GM18870 (cell line): ENCODE data around the gene CCR2.
"Not testable (repeated sequence)": the region's sequence is repeated elsewhere in the genome, so short reads cannot be mapped to it uniquely, and the experiment has no call there.

Experiments used
- ATAC-seq: cut with Tn5 transposase; IDR thresholded peaks from one replicate; pipeline ENCODE4 v1.9.1; 2021; ENCODE audit warnings: moderate library complexity; ENCODE audit not compliant: unreplicated experiment

CCR2 gene

GRCh38 chr3:46400846-46401245 is 46.9 kb downstream of the CCR2 start:
- no peak for ATAC-seq

DNA sequence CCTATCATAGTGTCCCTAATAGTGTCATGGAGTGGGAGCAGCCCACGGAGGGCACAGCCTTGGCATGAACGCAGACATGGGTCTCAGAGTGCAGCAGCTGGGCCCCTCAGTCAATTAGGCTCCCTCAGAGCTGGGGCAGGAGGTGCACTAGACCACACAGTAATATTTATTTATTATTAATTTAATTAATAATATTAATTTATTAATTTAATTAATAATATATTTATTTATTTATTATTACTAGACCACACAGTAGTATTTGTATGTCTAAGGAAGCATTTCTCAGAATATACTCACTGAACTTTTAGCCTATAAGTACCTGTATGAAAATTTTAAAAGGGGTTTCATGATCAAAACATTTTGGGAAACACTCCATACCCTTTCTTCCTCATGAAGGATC is 47.7 kb downstream of the CCR2 start:
- no peak for ATAC-seq

DNA sequence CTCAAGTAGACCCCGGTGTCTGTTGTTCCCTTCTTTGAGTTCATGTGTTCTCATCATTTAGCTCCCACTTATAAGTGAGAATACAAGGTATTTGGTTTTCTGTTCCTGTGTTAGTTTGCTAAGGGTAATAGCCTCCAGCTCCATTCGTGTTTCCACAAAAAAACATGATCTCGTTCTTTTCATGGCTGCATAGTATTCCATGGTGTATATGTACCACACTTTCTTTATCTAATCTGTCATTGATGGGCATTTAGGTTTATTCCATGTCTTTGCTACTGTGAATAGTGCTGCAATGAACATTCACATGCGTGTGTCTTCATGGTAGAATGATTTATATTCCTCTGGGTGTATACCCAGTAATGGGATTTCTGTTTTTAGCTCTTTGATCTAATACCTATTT is 49.0 kb downstream of the CCR2 start:
- ATAC-seq: not testable (repeated sequence)

- no peak for ATAC-seq
Measured at GRCh38 chr3:46405301-46406019, 51.5 kb downstream of the CCR2 start.

GRCh38 chr3:46406443-46406787 is 52.5 kb downstream of the CCR2 start:
- no peak for ATAC-seq

GRCh38 chr3:46406788-46407611 is 53.1 kb downstream of the CCR2 start, which contains the start of the genes CCR5AS and CCRL2:
CCR5AS (minus strand) TSS chr3:46407066.
CCRL2 (plus strand) TSS chr3:46407259; CDS start chr3:46408080, 821 bp downstream.
- no peak for ATAC-seq

- no peak for ATAC-seq
Measured at GRCh38 chr3:46407970-46408369, 54.1 kb downstream of the CCR2 start.

DNA sequence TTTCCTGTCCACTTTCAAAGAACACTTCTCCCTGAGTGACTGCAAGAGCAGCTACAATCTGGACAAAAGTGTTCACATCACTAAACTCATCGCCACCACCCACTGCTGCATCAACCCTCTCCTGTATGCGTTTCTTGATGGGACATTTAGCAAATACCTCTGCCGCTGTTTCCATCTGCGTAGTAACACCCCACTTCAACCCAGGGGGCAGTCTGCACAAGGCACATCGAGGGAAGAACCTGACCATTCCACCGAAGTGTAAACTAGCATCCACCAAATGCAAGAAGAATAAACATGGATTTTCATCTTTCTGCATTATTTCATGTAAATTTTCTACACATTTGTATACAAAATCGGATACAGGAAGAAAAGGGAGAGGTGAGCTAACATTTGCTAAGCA is 54.9 kb downstream of the CCR2 start:
- no peak for ATAC-seq

- ATAC-seq: no peak
Measured at GRCh38 chr3:46409739-46410489, 56.0 kb downstream of the CCR2 start.
